HG02623 (cell line): Measurements from ENCODE around the gene SNX27.

Experiments
- ATAC-seq: cut with Tn5 transposase; IDR thresholded peaks from one replicate; pipeline ENCODE4 v1.9.1; 2021; ENCODE audit warnings: moderate library complexity; ENCODE audit not compliant: unreplicated experiment

SNX27 gene

GRCh38 chr1:151702936-151703335, 91.1 kb downstream of the SNX27 start:
- ATAC-seq: no peak

- ATAC-seq: no peak
Observed at GRCh38 chr1:151703813-151704212, 92.0 kb downstream of the SNX27 start.

- no peak for ATAC-seq
Observed at GRCh38 chr1:151704246-151704645, 92.4 kb downstream of the SNX27 start.

- ATAC-seq: no peak
Observed at GRCh38 chr1:151705146-151705545, 93.3 kb downstream of the SNX27 start.

- no peak for ATAC-seq
Observed at GRCh38 chr1:151705753-151706463, 94.1 kb downstream of the SNX27 start.

- ATAC-seq: no peak
Observed at GRCh38 chr1:151706464-151707415, 94.9 kb downstream of the SNX27 start.

GRCh38 chr1:151707541-151708065, 95.8 kb downstream of the SNX27 start:
- ATAC-seq: no peak

GRCh38 chr1:151708891-151709290, 97.0 kb downstream of the SNX27 start:
- ATAC-seq: no peak

- ATAC-seq: no peak
Observed at GRCh38 chr1:151710187-151710840, 98.5 kb downstream of the SNX27 start.

- no peak for ATAC-seq
Observed at GRCh38 chr1:151711044-151711800, 99.4 kb downstream of the SNX27 start.

- ATAC-seq: no peak
Observed at GRCh38 chr1:151711951-151712350, 100.1 kb downstream of the SNX27 start.

GRCh38 chr1:151713044-151713443, 101.2 kb downstream of the SNX27 start:
- ATAC-seq: no peak

- ATAC-seq: no peak
Observed at GRCh38 chr1:151713874-151714273, 102.0 kb downstream of the SNX27 start.

- no peak for ATAC-seq
Observed at GRCh38 chr1:151714820-151715725, 103.2 kb downstream of the SNX27 start.

GRCh38 chr1:151715726-151716404, 104.0 kb downstream of the SNX27 start:
- no peak for ATAC-seq

GRCh38 chr1:151716405-151716762, 104.5 kb downstream of the SNX27 start:
- ATAC-seq: no peak

GRCh38 chr1:151716771-151717631, 105.2 kb downstream of the SNX27 start, which contains the start of gene CELF3:
CELF3 (minus strand) TSS chr1:151716803; CDS start chr1:151716020, 783 bp downstream.
- ATAC-seq: no peak

GRCh38 chr1:151718011-151718431, 106.2 kb downstream of the SNX27 start:
- no peak for ATAC-seq
